Bronchial epithelial cell (primary cell): ENCODE data around the gene TP53BP1. TPM values are rescaled to one million over a fixed set of nuclear protein-coding genes. Genes with fewer than 3 reads are reported as not detected.

ENCODE experiments used
- DNase-seq: peaks from one replicate; pipeline ENCODE4 v3.0.0-alpha.2; 2010; ENCODE audit warnings: low read depth
- FAIRE-seq: peaks from 2 replicates; lab custom pipeline; 2011; peaks lifted over from hg19 to GRCh38; lab: Jason Lieb, UNC
- H3K27me3 ChIP-seq: 2 replicates; pipeline ENCODE4 v1.5.1; 2011; ENCODE audit warnings: low read length; ENCODE audit not compliant: control insufficient read depth, insufficient read depth
- H3K36me3 ChIP-seq: 2 replicates; pipeline ENCODE4 v1.5.1; 2011; ENCODE audit warnings: low read length; ENCODE audit not compliant: control insufficient read depth, insufficient read depth
- H3K4me3 ChIP-seq: 2 replicates; pipeline ENCODE4 v1.5.1; 2011; ENCODE audit warnings: mild to moderate bottlenecking, low read depth, low read length, control low read depth
- CTCF ChIP-seq: IDR thresholded peaks from 2 replicates; pipeline ENCODE4 v1.5.1; 2011; ENCODE audit warnings: mild to moderate bottlenecking, moderate library complexity, low read length, control low read depth, inconsistent platforms; ENCODE audit not compliant: insufficient read depth, severe bottlenecking
- total RNA-seq: library from RNA; depleted of rRNA; stranded (reverse); fragments of >200 nt; gene quantifications from 2 replicates; pipeline ENCODE4 v1.2.1, GENCODE V29; 2014

TP53BP1 gene
- total RNA-seq, 1 donor from 2014 or later: 28.7 TPM

- peaks cover 15% of the 10 kb centered on the region for H3K36me3 ChIP-seq
- H3K4me3 ChIP-seq: no peak overlapping the region
- no peaks in the 10 kb centered on the region for H3K27me3 ChIP-seq
- no peak for TF ChIP-seq CTCF
- no peak for FAIRE-seq
- DNase-seq: no peak
These were observed 109.9 kb downstream of the TP53BP1 start for GRCh38 chr15:43383070-43383469.

GRCh38 chr15:43382310-43382709, 110.6 kb downstream of the TP53BP1 start:
- no peak for TF ChIP-seq CTCF
- Histone ChIP-seq H3K4me3 (no peak overlapping the region), H3K36me3 (peaks cover 15% of the 10 kb centered on the region), H3K27me3 (no peaks in the 10 kb centered on the region)
- DNase-seq: no peak
- FAIRE-seq: no peak

GRCh38 chr15:43378601-43379000, 114.4 kb downstream of the TP53BP1 start:
- no peak for FAIRE-seq
- Histone ChIP-seq H3K27me3 (no peaks in the 10 kb centered on the region), H3K36me3 (peaks cover 13% of the 10 kb centered on the region)

GRCh38 chr15:43376017-43376705, 116.8 kb downstream of the TP53BP1 start:
- no peak overlapping the region for H3K4me3 ChIP-seq
- H3K27me3 ChIP-seq: no peaks in the 10 kb centered on the region
- peak; percentile 33 for DNase-seq
- no peak for FAIRE-seq
- peaks cover 7% of the 10 kb centered on the region for H3K36me3 ChIP-seq
- peak; percentile 67 for TF ChIP-seq CTCF

More at GRCh38 chr15:43378601-43379000, 114.4 kb downstream of the TP53BP1 start:
- H3K4me3 ChIP-seq: no peak overlapping the region
- no peak for TF ChIP-seq CTCF
- DNase-seq: no peak

GRCh38 chr15:43370975-43371974, 121.7 kb downstream of the TP53BP1 start, which contains the start of the genes TUBGCP4 and ZSCAN29:
Gene TUBGCP4 (plus strand): TSS chr15:43371101. CDS start chr15:43371355, 254 bp downstream.
Gene ZSCAN29 (minus strand): TSS chr15:43371043. CDS start chr15:43369913, 1,130 bp downstream.
- FAIRE-seq (no peak), DNase-seq (peak; percentile 53)
- Histone ChIP-seq H3K27me3 (no peaks in the 10 kb centered on the region), H3K36me3 (peaks cover 6% of the 10 kb centered on the region), H3K4me3 (peak within 1 kb of the TSS; percentile 94)
- TF ChIP-seq CTCF: peak; percentile 66
